NT2/D1 (cell line): ENCODE measurements around the gene CGNL1.

Source experiments
- SUZ12 ChIP-seq: IDR thresholded peaks from 2 replicates; pipeline ENCODE4 v1.6.1; 2011; ENCODE audit not compliant: insufficient read length, insufficient read depth; ENCODE audit errors: extremely low read depth
- YY1 ChIP-seq: IDR thresholded peaks from 2 replicates; pipeline ENCODE4 v1.6.1; 2011; ENCODE audit not compliant: insufficient read length, insufficient read depth
- ZNF274 ChIP-seq: IDR thresholded peaks from 2 replicates; pipeline ENCODE4 v1.6.1; 2011; ENCODE audit warnings: mild to moderate bottlenecking, low read depth, low read length

DNA sequence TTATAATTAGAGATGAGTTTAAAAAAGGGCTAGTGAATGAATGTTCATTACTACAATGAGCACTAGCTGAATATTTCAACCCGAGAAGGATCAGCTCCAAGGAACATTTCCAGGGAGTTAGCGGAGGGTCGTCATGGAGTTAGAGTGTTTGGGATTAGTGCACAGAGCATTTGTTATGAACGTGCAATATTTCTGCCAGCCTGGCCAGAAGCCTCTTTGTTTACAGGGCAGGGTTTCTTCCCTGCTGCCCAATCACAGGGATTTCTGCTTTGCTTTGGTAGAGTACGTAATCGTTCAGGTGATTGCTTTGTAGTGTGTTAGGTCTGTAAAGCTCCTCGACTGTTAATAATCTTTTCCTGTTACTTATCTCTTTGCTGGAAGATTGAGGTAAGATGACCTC, 5.9 kb downstream of the CGNL1 start:
- TF ChIP-seq YY1 (no peak), SUZ12 (no peak), ZNF274 (no peak)
